Activated CD8-positive, alpha-beta memory T cell treated with anti-CD3 and anti-CD28 coated beads, Interleukin-2, amount 50 U/mL, for 48 hours (primary cell): ENCODE measurements around the gene CHAMP1.
"Not testable (repeated sequence)": the region's sequence is repeated elsewhere in the genome, so short reads cannot be mapped to it uniquely, and the experiment has no call there.

Source experiments
- DNase-seq: peaks from one replicate; pipeline ENCODE4 v3.0.0-alpha.2; 2020

Gene CHAMP1

GRCh38 chr13:114338959-114339358 lies 24.7 kb downstream of the CHAMP1 start:
- DNase-seq: no peak

GRCh38 chr13:114339857-114340534 lies 25.7 kb downstream of the CHAMP1 start:
- DNase-seq: peak; percentile 65

DNA sequence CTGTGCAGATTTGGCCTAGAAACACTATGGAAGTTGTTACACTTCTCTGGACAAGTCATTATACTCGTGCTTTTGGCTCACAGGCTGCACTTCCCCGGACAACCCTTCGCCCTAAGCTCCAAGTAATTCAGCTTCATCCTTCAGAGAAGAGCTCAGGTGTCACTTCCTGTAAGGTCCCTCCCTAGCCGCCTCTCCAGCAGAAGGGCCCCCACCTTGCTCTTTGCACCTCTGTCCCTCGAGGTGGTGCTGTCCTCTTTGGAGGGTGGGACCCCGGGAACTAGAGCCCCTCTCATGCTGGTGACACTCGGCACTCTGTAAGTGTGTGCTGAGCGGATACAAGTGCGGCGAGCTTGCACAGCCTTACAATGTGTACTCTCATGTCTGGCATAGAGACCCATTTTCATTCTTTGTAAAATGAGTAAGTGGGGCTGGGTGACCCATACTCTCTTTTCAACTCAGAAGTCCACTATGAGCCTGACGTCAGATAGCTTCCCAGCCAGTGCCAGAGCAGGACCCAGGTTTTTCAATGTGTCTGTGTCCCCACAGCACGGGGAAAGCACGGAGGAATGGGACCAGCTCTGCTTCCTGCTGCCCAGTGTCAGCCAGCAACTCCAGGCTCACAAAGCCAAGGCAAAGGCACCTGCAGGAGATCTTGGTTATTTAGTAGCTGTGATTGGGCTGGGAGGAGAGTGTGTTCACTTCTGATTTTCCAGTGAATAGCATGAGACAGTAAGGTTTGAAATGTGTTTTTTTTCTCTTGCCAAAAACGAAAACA lies 26.9 kb downstream of the CHAMP1 start:
- no peak for DNase-seq

DNA sequence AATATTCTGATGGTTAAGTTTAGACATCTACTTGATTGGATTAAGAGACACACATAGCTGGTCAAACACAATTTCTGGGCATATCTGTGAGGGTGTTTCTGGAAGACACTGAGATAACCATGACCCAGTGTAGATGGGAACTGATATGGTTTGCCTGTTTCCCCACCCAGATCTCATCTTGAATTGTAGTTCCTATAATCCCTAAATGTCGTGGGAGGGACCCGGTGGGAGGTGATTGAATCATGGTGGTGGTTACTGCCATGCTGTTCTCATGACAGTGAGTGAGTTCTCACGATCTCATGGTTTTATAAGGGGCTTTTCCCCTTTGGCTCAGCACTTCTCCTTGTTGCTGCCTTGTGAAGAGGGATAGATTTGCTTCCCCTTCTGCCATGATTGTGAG lies 33.0 kb downstream of the CHAMP1 start:
- not testable (repeated sequence) for DNase-seq

- DNase-seq: peak; percentile 74
Measured at GRCh38 chr13:114352763-114353162, 38.5 kb downstream of the CHAMP1 start.

- DNase-seq: not testable (repeated sequence)
Measured at GRCh38 chr13:114353382-114353781, 39.1 kb downstream of the CHAMP1 start.
